Measurements from ENCODE around the gene PTH2. TPM values are rescaled to one million over a fixed set of nuclear protein-coding genes. Genes with fewer than 3 reads are reported as not detected.

The PTH2 gene
- total RNA-seq, 1 experiment from 2014 or later, result 0.96 TPM

- Histone ChIP-seq H3K9ac (ENCODE audit: extremely low read depth, insufficient read length, low read length) (no peak overlapping the region), H2AK5ac (ENCODE audit: insufficient read length, low read length) (no peak overlapping the region), H3K4me2 (ENCODE audit: insufficient read depth, insufficient read length, low read length) (no peak overlapping the region)
Measured at GRCh38 chr19:49409441-49410029, 13.7 kb downstream of the PTH2 start.

More at GRCh38 chr19:49409441-49410029, 13.7 kb downstream of the PTH2 start:
- no peak overlapping the region for H3K56ac ChIP-seq (ENCODE audit: insufficient read length, low read depth, low read length)
- H3K79me2 ChIP-seq (ENCODE audit: insufficient read depth, low read length), result no peaks in the 10 kb centered on the region
- no peaks in the 10 kb centered on the region for H3K27me3 ChIP-seq (ENCODE audit: insufficient read depth, low read length)
- no peaks in the 10 kb centered on the region for H3K9me3 Mint-ChIP-seq
- H2BK15ac ChIP-seq (ENCODE audit: low read depth, low read length), result no peak overlapping the region
- no peaks in the 10 kb centered on the region for H3K23me2 ChIP-seq (ENCODE audit: insufficient read length, low read depth, low read length, poor library complexity, severe bottlenecking)
- peak overlapping the region in 1 of 3 experiments; percentile 70; a peak in 2 of 7 replicates for H3K27ac Mint-ChIP-seq
- H3K18ac ChIP-seq (ENCODE audit: insufficient read length, low read depth, low read length), result peak overlapping the region; percentile 14
- TF ChIP-seq CTCF (conservative IDR thresholded peaks at IDR 0.05), result no peak
- H3K4ac ChIP-seq (ENCODE audit: low read depth, low read length), result no peak overlapping the region
- no peak overlapping the region for H2AFZ ChIP-seq (ENCODE audit: low read length)
- H4K20me1 ChIP-seq (ENCODE audit: control insufficient read depth, insufficient read depth, insufficient read length), result no peaks in the 10 kb centered on the region
- no peak for DNase-seq
- H2BK12ac ChIP-seq (ENCODE audit: insufficient read length, low read depth, low read length), result no peak overlapping the region
- H4K91ac ChIP-seq (ENCODE audit: insufficient read length, low read depth, low read length), result no peak overlapping the region
- no CpG with 5 or more reads among the region's 5 CpGs for WGBS (ENCODE audit: extremely low coverage, insufficient read length, low lambda C conversion rate)
- no peak overlapping the region for H2BK5ac ChIP-seq (ENCODE audit: insufficient read length, low read length)
- H3K4me3 Mint-ChIP-seq, result peak overlapping the region in 1 of 2 experiments; percentile 25; a peak in 1 of 5 replicates
- no peaks in the 10 kb centered on the region for H3K79me1 ChIP-seq (ENCODE audit: insufficient read depth, low read depth, low read length, poor library complexity, severe bottlenecking)
- no peak overlapping the region for H2BK120ac ChIP-seq (ENCODE audit: low read depth, low read length, poor library complexity, severe bottlenecking)
- no peak overlapping the region for H3K14ac ChIP-seq (ENCODE audit: insufficient read depth, low read length)
- H3K27ac ChIP-seq (ENCODE audit: insufficient read length, low read depth, low read length), result no peak overlapping the region
- no peak overlapping the region for H3T11ph ChIP-seq (ENCODE audit: low read length)
- H3K36me3 Mint-ChIP-seq (ENCODE audit: insufficient read depth in 1 of 3, low read depth in 3 of 3), result no peaks in the 10 kb centered on the region; a peak in 1 of 7 replicates
- H3K4me1 ChIP-seq (ENCODE audit: insufficient read depth, low read length), result peaks cover 3% of the 10 kb centered on the region; the same call in 1 of the 2 replicates
- H3K9me3 ChIP-seq (ENCODE audit: control insufficient read depth, low read depth, low read length), result no peaks in the 10 kb centered on the region
- peaks cover 33 to 35% of the 10 kb centered on the region in 2 experiments for H3K4me1 Mint-ChIP-seq
- H3K27me3 Mint-ChIP-seq (ENCODE audit: low read depth), result peaks cover 11% of the 10 kb centered on the region
- no peak overlapping the region for H4K8ac ChIP-seq (replicated peaks; ENCODE audit: insufficient read length, low read depth, low read length)
- H4K5ac ChIP-seq (ENCODE audit: insufficient read length, low read depth, low read length), result no peak overlapping the region
- no peak overlapping the region for H3K23ac ChIP-seq (ENCODE audit: insufficient read length, low read depth, low read length)
- H2BK20ac ChIP-seq (ENCODE audit: low read depth, low read length, poor library complexity, severe bottlenecking), result no peak overlapping the region
